IPS-18a (cell line): ENCODE results near the gene RELL2.
"Not testable (repeated sequence)": the region's sequence is repeated elsewhere in the genome, so short reads cannot be mapped to it uniquely, and the experiment has no call there.

Experiments used
- H3K27ac ChIP-seq: one replicate; pipeline ENCODE4 v1.5.1; 2013; ENCODE audit warnings: low read length
- H3K27me3 ChIP-seq: one replicate; pipeline ENCODE4 v1.6.1; 2013; ENCODE audit warnings: mild to moderate bottlenecking, low read length; ENCODE audit not compliant: control insufficient read depth, insufficient read depth
- H3K36me3 ChIP-seq: one replicate; pipeline ENCODE4 v1.6.1; 2013; ENCODE audit warnings: low read depth, low read length; ENCODE audit not compliant: control insufficient read depth
- H3K4me1 ChIP-seq: one replicate; pipeline ENCODE4 v1.6.1; 2013; ENCODE audit warnings: low read depth, low read length; ENCODE audit not compliant: control insufficient read depth
- H3K4me3 ChIP-seq: one replicate; pipeline ENCODE4 v1.5.1; 2013; ENCODE audit warnings: low read length
- H3K9ac ChIP-seq: one replicate; pipeline ENCODE4 v1.6.1; 2013; ENCODE audit warnings: mild to moderate bottlenecking, low read length, moderate library complexity
- H3K9me3 ChIP-seq: one replicate; pipeline ENCODE4 v1.6.1; 2013; ENCODE audit warnings: low read depth, low read length; ENCODE audit not compliant: control insufficient read depth

The RELL2 gene

DNA sequence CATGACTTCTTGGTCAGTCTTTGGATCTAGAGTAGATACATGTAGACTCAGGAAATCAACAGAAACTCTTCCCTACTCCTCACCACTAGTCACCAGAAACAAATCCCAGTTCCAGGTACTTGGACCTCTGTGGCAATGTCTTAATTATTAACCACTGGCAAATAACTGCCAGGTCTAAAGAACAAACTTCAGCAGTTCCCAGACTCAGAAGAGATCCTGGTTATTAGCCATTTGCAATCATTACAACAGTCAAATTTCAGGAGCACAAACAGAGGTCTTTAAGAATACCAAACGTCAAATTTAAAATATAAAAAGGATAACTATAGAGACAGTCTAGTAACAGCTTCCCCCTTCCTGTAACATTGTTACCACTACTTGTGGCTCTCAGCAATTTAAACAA is 28.2 kb upstream of the RELL2 start:
- H3K4me1 ChIP-seq: no peaks in the 10 kb centered on the region
- no peak overlapping the region for H3K9ac ChIP-seq
- H3K9me3 ChIP-seq: no peaks in the 10 kb centered on the region
- no peaks in the 10 kb centered on the region for H3K36me3 ChIP-seq
- no peak overlapping the region for H3K4me3 ChIP-seq
- H3K27ac ChIP-seq: no peak overlapping the region
- H3K27me3 ChIP-seq: no peaks in the 10 kb centered on the region

DNA sequence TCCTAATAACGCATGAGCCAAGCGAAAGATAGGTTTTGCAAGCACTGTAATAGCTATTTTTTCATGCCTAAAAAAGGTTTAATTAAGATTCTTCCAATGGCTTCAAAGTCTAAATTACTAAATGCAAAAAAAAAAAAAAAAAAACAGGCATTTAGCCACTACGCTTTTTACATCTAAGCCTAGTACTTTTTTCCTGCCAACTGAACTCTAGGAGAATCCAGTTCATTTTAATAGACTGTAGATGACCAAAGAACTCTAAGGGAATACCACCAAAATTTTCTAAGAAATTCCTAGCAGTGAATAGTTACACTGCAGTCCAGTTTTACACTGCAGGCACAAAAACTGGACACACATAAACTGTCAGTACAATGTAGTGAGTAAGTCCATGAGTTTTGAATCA is 27.8 kb upstream of the RELL2 start:
- Histone ChIP-seq H3K27me3 (no peaks in the 10 kb centered on the region), H3K9ac (no peak overlapping the region), H3K9me3 (no peaks in the 10 kb centered on the region), H3K4me3 (no peak overlapping the region), H3K36me3 (no peaks in the 10 kb centered on the region), H3K27ac (no peak overlapping the region), H3K4me1 (peaks cover 3% of the 10 kb centered on the region)

DNA sequence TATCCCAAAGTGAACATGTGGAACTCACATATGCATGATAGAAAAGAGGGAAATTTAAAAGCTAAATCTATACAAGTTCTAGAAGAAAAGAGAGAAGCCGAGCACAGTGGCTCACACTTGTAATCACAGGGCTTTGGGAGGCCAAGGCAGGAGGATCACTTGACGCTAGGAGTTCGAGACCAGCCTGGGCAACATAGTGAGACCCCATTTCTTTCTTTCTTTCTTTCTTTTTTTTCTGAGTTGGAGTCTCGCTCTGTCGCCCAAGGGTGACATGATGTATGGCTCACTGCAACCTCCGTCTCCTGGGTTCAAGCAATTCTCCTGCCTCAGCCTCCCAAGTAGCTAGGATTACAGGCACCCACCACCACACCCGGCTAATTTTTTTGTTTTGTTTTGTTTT is 26.9 kb upstream of the RELL2 start:
- not testable (repeated sequence) for H3K4me1 ChIP-seq, H3K9ac ChIP-seq, H3K36me3 ChIP-seq, H3K27me3 ChIP-seq, H3K9me3 ChIP-seq, H3K27ac ChIP-seq, H3K4me3 ChIP-seq

DNA sequence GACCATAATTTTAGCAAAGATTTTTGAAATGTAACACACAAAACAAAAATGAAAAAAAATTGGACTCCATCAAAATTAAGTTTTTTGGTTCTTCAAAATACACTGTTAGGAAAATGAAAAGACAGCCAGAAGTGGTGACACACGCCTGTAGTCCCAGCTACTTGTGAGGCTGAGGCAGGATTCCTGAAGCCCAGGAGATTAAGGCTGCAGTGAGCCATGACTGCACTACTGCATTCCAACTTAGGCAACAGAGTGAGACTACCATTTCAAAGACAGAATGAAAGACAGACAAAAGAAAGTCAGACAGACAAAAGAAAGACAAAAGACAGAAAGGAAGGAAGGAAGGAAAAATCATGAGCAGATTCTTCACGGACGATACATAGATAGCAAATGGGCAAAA is 25.5 kb upstream of the RELL2 start:
- no peak overlapping the region for H3K27ac ChIP-seq
- peaks cover 7% of the 10 kb centered on the region for H3K4me1 ChIP-seq
- peaks cover 1% of the 10 kb centered on the region for H3K36me3 ChIP-seq
- H3K9me3 ChIP-seq: no peaks in the 10 kb centered on the region
- no peaks in the 10 kb centered on the region for H3K27me3 ChIP-seq
- no peak overlapping the region for H3K9ac ChIP-seq
- no peak overlapping the region for H3K4me3 ChIP-seq

DNA sequence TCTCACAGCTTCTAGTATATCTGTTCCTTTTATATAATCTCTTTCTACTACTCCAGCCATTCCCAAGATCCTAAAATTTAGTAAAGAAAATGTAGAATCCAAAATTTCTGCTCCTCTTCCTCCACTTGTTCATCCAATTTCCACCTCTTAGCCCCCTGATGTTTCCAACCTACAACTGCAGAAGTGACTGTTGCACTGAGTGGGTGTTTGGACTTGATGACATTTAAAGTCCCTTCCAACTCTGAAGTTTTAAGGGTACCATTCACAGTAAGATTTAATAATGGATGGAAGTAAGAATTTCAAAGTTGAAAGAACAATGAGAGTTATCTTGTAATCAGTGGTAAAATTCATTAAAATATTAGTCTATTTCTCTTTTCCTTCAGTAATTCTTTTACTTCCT is 23.5 kb upstream of the RELL2 start:
- Histone ChIP-seq H3K36me3 (peaks cover 2% of the 10 kb centered on the region), H3K27me3 (no peaks in the 10 kb centered on the region), H3K9me3 (no peaks in the 10 kb centered on the region), H3K9ac (no peak overlapping the region), H3K4me3 (no peak overlapping the region), H3K4me1 (peaks cover 19% of the 10 kb centered on the region), H3K27ac (no peak overlapping the region)

DNA sequence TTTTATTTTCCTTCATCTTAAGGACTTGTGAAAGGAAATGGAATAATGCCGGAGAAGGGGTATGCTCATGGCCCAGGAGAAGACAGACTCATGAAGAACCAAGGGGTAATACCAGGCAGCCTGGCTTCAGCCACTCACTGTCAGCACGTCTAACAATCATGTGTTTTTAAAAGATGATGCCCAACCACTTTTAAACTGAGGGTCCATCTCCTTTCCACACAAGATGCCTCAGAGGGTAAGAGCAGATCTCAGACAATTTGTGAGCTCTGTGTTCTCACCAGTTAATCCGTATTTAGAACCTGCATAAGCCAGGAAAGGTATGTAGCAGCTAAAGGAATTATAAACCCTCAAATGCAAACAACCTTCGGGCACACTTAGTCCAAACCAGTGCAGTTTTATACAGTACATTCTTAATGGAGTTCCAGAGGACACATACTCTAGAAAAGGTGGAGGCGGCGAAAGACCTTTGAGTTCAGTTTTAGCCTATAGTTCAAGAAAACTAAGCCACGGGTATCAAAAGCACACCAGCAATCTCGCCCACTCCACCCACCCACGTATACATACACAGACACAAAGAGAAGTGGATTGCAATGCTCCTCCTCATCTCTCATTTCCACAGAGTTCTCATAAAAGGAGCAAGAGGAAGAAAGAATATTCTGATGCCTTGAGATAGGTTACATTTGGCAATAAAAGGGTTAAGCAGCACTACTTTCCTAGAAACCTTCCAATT is 20.6 kb upstream of the RELL2 start:
- Histone ChIP-seq H3K27ac (no peak overlapping the region), H3K27me3 (no peaks in the 10 kb centered on the region), H3K9ac (no peak overlapping the region), H3K4me1 (peaks cover 19% of the 10 kb centered on the region), H3K36me3 (peaks cover 14% of the 10 kb centered on the region), H3K9me3 (no peaks in the 10 kb centered on the region), H3K4me3 (peak overlapping the region; percentile 21)

DNA sequence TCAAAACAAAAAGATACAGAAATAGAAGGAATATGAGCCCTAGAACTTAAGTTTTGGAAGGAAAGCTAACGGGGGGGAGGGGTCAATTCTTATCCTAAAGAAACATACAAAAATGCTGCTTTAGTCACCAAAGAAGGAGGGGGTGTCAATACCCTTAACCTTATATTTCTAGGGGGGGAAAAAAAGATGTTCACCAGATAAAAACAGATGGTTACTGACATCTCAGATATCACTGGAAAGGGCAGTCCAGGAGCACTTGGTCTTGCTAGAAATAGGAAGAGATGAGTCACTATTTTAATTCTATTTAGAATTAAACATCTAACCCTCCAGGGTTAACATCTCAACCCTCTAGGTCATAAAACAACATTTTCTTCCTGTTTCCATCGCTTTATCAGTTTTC is 19.7 kb upstream of the RELL2 start:
- Histone ChIP-seq H3K27me3 (no peaks in the 10 kb centered on the region), H3K27ac (no peak overlapping the region), H3K9ac (peak overlapping the region; percentile 90), H3K4me1 (peaks cover 19% of the 10 kb centered on the region), H3K4me3 (peak overlapping the region; percentile 79), H3K36me3 (peaks cover 21% of the 10 kb centered on the region), H3K9me3 (no peaks in the 10 kb centered on the region)

DNA sequence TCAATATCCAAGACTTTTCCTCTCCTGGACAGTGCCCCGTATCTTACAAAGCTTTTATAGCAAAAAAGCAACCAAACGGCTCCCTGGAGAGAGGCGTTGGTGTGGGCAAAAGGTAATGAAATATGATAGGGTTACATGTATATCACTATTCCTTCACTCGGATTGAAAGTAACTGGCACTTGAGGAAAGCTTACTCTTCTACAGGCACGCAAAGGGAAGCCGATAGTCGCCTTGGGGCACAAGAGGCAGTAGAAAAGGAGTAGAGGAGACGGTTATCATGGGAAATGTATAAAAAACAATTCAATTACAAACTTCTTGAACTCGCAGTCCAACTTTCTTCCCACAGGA is 19.1 kb upstream of the RELL2 start:
- Histone ChIP-seq H3K4me3 (peak overlapping the region; percentile 79), H3K4me1 (peaks cover 19% of the 10 kb centered on the region), H3K9me3 (no peaks in the 10 kb centered on the region), H3K27me3 (no peaks in the 10 kb centered on the region), H3K36me3 (peaks cover 21% of the 10 kb centered on the region), H3K9ac (peak overlapping the region; percentile 90), H3K27ac (no peak overlapping the region)

DNA sequence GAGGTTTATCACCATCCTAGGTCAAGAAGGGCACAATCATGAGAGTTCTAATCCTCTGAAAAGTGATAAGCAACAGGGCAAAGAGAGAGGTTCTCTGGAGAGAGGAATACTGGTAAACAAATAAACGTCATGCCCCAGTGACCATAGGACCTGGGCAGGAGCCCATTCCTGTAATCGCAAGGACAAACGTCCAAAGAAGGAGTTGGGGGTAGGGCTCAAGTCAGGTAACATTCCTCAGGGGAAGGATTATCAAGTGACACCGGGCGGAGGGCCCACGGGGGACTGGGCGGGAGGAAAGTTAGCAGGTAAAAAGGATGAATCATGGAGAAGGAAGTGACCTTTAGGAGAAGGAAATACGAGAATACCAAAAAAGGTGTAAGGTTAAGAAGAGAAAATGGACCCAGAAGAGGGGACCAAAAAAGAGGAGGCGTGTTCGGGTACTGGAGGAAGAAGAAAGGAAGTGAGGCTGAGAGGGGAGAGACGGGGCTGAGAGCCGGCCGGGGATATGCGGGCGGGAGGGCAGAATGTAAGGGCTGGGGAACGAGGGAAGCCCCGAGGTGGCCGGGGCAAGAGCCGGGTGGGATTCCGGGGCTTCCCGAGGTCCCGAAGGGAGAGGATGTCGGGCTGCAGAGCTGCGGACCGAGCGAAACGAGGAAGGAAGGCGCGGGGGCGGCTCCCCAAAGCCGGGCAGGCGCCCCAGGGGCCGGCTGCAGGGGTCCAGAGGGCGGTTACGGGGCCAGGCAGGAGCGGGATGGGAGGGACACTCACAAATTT is 18.6 kb upstream of the RELL2 start:
- Histone ChIP-seq H3K4me1 (peaks cover 19% of the 10 kb centered on the region), H3K27me3 (no peaks in the 10 kb centered on the region), H3K36me3 (peaks cover 21% of the 10 kb centered on the region), H3K27ac (peak overlapping the region; percentile 11), H3K9me3 (no peaks in the 10 kb centered on the region), H3K4me3 (peak overlapping the region; percentile 79), H3K9ac (peak overlapping the region; percentile 90)

DNA sequence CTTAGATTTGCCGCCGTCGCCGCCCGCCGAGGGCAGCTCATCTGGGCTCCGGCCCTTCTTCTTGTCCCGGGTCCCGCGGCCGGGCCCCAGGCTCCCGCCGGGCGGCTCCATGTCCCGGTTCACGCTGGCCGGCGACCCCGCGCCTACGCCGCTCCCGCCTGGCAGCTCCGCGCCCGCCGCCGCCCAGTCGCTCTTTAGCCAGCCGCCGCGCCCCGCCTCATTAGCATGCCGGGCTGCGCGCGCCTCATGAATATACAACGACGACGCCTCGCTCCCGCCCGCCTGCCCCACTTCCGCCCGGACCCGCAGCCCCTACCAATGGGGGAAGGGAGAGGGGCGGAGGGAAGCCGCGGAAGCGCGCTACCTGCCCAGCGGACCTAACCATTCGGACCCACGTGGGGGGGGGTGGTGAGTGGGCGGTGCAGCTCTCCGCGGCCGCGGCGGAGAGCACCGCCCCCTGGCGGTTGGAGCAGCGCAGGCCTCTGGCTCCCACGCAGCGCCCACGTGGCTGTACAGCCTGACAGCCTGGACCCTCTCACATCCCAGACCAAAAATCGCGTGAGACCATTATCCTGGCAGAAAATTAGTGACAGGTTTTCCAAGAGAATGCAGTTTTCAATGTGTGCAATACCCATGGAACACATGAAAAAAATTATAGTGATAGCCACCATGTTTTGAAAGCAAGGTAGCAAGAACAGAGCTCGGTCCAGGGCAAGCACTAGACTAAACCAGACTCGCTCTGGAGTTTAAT is 17.8 kb upstream of the RELL2 start, which contains the start of gene DIAPH1:
Gene DIAPH1 (minus strand): TSS at position 197 of the 751 bp plus-strand sequence. CDS start 86 bp downstream, at position 111.
- H3K4me3 ChIP-seq: peak within 1 kb of the TSS; percentile 79
- H3K27me3 ChIP-seq: no peaks in the 10 kb centered on the region
- H3K9me3 ChIP-seq: no peaks in the 10 kb centered on the region
- peak within 1 kb of the TSS; percentile 11 for H3K27ac ChIP-seq
- peak within 1 kb of the TSS; percentile 90 for H3K9ac ChIP-seq
- peaks cover 21% of the 10 kb centered on the region for H3K4me1 ChIP-seq
- H3K36me3 ChIP-seq: peaks cover 21% of the 10 kb centered on the region

DNA sequence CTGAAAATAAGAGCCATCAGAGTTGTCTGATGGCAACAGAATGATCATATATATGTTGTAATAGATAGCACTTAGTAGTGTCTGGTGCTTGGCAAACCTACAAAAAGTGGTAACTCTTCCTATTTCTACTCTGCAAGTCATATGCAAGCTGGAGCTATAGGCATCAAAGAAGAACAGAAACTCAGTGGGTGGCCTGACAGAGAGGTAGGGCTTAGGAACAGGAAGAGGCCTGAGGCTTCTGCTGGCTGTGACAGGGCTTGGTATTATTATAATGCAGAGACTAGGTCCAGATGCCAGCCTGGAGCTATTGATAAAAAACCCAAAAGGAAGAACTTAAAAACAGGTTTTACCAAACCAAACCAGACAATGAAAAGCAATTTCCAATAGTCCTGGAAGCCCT is 13.6 kb upstream of the RELL2 start:
- H3K36me3 ChIP-seq: peaks cover 47% of the 10 kb centered on the region
- H3K27ac ChIP-seq: no peak overlapping the region
- H3K9ac ChIP-seq: no peak overlapping the region

More for the DNA sequence above, 13.6 kb upstream of the RELL2 start:
- Histone ChIP-seq H3K4me3 (no peak overlapping the region), H3K27me3 (no peaks in the 10 kb centered on the region), H3K9me3 (no peaks in the 10 kb centered on the region), H3K4me1 (peaks cover 4% of the 10 kb centered on the region)
